Gastroesophageal sphincter (tissue), 3 donors: Measurements from ENCODE around the gene KRTAP12-3.

Source experiments
- POLR2A ChIP-seq, 2 donors: fragments of 450-650 bp; IDR thresholded peaks; one replicate each; pipeline ENCODE4 v1.6.1; 2017; ENCODE audit warnings: antibody characterized with exemption in 2 of 2, mild to moderate bottlenecking in 2 of 2, moderate library complexity in 1 of 2
- TF ChIP-seq, protein P1 (sequence below), 4 experiments: fragments of 200-600 bp in 2 of 4; fragments of 450-650 bp in 2 of 4; sonication (generic) in 1 of 4; IDR thresholded peaks; one replicate each; pipeline ENCODE4 v1.5.1; 2017 to 2019; ENCODE audit warnings: antibody characterized with exemption in 4 of 4, mild to moderate bottlenecking in 2 of 4, moderate library complexity in 2 of 4

DNA sequence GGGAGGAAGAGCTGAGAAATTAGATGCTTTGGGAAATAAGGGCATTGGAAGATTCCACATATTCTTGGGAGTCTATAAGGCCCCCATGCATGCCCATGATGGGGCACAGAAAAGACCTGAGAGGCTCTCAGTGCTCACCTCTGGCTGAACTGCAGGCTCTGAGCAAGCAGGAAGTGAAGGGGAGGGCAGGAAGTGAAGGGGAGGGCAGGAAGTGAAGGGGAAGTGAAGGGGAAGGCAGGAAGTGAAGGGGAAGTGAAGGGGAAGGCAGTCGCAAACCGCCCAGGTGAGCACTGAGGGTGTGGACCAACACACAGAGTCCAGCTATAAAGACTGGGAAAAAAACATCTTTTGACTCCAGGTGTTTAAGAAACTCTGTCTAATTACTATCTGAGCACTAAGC, 27.3 kb upstream of the KRTAP12-3 start:
- TF ChIP-seq, protein P1, sequence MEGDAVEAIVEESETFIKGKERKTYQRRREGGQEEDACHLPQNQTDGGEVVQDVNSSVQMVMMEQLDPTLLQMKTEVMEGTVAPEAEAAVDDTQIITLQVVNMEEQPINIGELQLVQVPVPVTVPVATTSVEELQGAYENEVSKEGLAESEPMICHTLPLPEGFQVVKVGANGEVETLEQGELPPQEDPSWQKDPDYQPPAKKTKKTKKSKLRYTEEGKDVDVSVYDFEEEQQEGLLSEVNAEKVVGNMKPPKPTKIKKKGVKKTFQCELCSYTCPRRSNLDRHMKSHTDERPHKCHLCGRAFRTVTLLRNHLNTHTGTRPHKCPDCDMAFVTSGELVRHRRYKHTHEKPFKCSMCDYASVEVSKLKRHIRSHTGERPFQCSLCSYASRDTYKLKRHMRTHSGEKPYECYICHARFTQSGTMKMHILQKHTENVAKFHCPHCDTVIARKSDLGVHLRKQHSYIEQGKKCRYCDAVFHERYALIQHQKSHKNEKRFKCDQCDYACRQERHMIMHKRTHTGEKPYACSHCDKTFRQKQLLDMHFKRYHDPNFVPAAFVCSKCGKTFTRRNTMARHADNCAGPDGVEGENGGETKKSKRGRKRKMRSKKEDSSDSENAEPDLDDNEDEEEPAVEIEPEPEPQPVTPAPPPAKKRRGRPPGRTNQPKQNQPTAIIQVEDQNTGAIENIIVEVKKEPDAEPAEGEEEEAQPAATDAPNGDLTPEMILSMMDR (IDR thresholded peaks at IDR 0.05): no peak
- TF ChIP-seq POLR2A (IDR thresholded peaks at IDR 0.05): no peak
